ENCODE data around the gene ZFYVE9. TPM values are rescaled to one million over a fixed set of nuclear protein-coding genes. Genes with fewer than 3 reads are reported as not detected.

The ZFYVE9 gene
- total RNA-seq, 1 experiment from 2014 or later = 14.2 TPM

DNA sequence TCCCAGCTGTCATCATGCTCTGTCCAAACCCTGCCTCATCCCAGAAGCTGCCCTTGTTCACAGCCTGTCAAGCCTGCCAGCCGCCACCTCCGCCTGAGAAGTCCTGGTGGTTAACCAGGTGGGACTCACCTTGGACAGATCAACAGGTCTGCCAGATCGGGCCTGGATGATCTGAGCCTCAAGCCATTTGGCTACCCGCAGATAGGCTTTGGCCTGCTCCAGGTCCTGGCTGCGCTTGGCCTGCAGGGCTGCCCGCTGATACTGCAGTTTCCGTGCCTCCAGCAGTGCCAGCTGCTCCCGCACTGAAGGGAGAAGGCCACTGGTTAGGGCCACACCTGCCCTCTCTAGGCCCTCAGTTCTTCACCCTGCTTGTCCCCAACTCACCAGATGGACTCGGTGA, 215.5 kb downstream of the ZFYVE9 start:
- Histone ChIP-seq H3K9ac (ENCODE audit: low read length) (no peak overlapping the region), H3K79me2 (ENCODE audit: insufficient read depth, low read length) (no peaks in the 10 kb centered on the region), H3K27ac (ENCODE audit: low read depth, low read length) (no peak overlapping the region), H3K4me1 (ENCODE audit: control insufficient read depth in 1 of 2, insufficient read depth in 2 of 2, low read length in 2 of 2) (no peaks in the 10 kb centered on the region), H3K27me3 (ENCODE audit: insufficient read depth, low read length) (no peaks in the 10 kb centered on the region), H3K36me3 (ENCODE audit: control insufficient read depth in 1 of 2, insufficient read depth in 2 of 2, low read length in 2 of 2) (peaks cover 54 to 58% of the 10 kb centered on the region in 2 experiments), H3K9me2 (ENCODE audit: insufficient read depth) (no peaks in the 10 kb centered on the region), H4K20me1 (ENCODE audit: insufficient read depth) (no peaks in the 10 kb centered on the region), H3K9me3 (ENCODE audit: control insufficient read depth in 1 of 2, insufficient read depth in 1 of 2, low read depth in 1 of 2, low read length in 2 of 2) (no peaks in the 10 kb centered on the region), H3K4me3 (replicated peaks in 1 of 2; ENCODE audit: low read depth in 1 of 2, low read length in 2 of 2) (no peak overlapping the region), H2AFZ (ENCODE audit: low read depth, low read length, poor library complexity, severe bottlenecking) (no peak overlapping the region), H3K4me2 (ENCODE audit: low read length) (no peak overlapping the region)
- intact Hi-C loops (cut with micrococcal nuclease) = no loop called here
- POLR2A ChIA-PET = interaction anchor here (1.1 kb wide), 1 partner anchor 9 kb away, joined by 3 read pairs; the partner anchor contains the start of gene CC2D1B
- RAD21 ChIA-PET (ENCODE audit: low non-redundant PET in 1 of 2, low total read pairs in 2 of 2, uncharacterized antibody in 2 of 2, unreplicated experiment in 2 of 2) = no interaction called here
- no peak for DNase-seq (ENCODE audit: low read depth, low spot score)
- no peak for ATAC-seq
- BruUV-seq (replicated peaks) = no TSS peak
- CTCF ChIA-PET = no interaction called here
- TF ChIP-seq, protein P1, sequence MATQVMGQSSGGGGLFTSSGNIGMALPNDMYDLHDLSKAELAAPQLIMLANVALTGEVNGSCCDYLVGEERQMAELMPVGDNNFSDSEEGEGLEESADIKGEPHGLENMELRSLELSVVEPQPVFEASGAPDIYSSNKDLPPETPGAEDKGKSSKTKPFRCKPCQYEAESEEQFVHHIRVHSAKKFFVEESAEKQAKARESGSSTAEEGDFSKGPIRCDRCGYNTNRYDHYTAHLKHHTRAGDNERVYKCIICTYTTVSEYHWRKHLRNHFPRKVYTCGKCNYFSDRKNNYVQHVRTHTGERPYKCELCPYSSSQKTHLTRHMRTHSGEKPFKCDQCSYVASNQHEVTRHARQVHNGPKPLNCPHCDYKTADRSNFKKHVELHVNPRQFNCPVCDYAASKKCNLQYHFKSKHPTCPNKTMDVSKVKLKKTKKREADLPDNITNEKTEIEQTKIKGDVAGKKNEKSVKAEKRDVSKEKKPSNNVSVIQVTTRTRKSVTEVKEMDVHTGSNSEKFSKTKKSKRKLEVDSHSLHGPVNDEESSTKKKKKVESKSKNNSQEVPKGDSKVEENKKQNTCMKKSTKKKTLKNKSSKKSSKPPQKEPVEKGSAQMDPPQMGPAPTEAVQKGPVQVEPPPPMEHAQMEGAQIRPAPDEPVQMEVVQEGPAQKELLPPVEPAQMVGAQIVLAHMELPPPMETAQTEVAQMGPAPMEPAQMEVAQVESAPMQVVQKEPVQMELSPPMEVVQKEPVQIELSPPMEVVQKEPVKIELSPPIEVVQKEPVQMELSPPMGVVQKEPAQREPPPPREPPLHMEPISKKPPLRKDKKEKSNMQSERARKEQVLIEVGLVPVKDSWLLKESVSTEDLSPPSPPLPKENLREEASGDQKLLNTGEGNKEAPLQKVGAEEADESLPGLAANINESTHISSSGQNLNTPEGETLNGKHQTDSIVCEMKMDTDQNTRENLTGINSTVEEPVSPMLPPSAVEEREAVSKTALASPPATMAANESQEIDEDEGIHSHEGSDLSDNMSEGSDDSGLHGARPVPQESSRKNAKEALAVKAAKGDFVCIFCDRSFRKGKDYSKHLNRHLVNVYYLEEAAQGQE (IDR thresholded peaks at IDR 0.05; ENCODE audit: low read depth) = no peak
- TF ChIP-seq EZH2 (IDR thresholded peaks at IDR 0.05) (no peak), EZH2phosphoT487 (IDR thresholded peaks at IDR 0.05; ENCODE audit: borderline replicate concordance) (no peak), ELF1 (IDR thresholded peaks at IDR 0.05; ENCODE audit: borderline replicate concordance, low read depth) (no peak), CBX3 (IDR thresholded peaks at IDR 0.05; ENCODE audit: low read depth) (no peak), CEBPB (IDR thresholded peaks at IDR 0.05; ENCODE audit: low read depth) (no peak), YY1 (IDR thresholded peaks at IDR 0.05; ENCODE audit: extremely low read depth, insufficient replicate concordance, low read depth, low read length) (no peak), ZNF274 (IDR thresholded peaks at IDR 0.05; ENCODE audit: low read depth, low read length) (no peak), RAD21 (IDR thresholded peaks at IDR 0.05; ENCODE audit: low read depth) (no peak), ZFX (IDR thresholded peaks at IDR 0.05) (no peak), SRF (IDR thresholded peaks at IDR 0.05; ENCODE audit: low read depth) (no peak), EGR1 (IDR thresholded peaks at IDR 0.05; ENCODE audit: low read depth) (no peak), POLR2AphosphoS5 (IDR thresholded peaks at IDR 0.05; ENCODE audit: low read depth, low read length) (no peak), TCF7L2 (IDR thresholded peaks at IDR 0.05; ENCODE audit: borderline replicate concordance, extremely low read depth, insufficient read depth, insufficient read length) (no peak), FOSL1 (IDR thresholded peaks at IDR 0.05; ENCODE audit: low read depth) (no peak)
- TF ChIP-seq, protein P2, sequence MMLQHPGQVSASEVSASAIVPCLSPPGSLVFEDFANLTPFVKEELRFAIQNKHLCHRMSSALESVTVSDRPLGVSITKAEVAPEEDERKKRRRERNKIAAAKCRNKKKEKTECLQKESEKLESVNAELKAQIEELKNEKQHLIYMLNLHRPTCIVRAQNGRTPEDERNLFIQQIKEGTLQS (IDR thresholded peaks at IDR 0.05) = no peak
- TF ChIP-seq, protein P3, sequence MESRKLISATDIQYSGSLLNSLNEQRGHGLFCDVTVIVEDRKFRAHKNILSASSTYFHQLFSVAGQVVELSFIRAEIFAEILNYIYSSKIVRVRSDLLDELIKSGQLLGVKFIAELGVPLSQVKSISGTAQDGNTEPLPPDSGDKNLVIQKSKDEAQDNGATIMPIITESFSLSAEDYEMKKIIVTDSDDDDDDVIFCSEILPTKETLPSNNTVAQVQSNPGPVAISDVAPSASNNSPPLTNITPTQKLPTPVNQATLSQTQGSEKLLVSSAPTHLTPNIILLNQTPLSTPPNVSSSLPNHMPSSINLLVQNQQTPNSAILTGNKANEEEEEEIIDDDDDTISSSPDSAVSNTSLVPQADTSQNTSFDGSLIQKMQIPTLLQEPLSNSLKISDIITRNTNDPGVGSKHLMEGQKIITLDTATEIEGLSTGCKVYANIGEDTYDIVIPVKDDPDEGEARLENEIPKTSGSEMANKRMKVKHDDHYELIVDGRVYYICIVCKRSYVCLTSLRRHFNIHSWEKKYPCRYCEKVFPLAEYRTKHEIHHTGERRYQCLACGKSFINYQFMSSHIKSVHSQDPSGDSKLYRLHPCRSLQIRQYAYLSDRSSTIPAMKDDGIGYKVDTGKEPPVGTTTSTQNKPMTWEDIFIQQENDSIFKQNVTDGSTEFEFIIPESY (IDR thresholded peaks at IDR 0.05; ENCODE audit: extremely low read depth, insufficient replicate concordance, low read length) = no peak

All from HCT116 (cell line).